Measurements from ENCODE around the gene R3HDM4. TPM values are rescaled to one million over a fixed set of nuclear protein-coding genes. Genes with fewer than 3 reads are reported as not detected.
A peak's percentile ranks its signal among the peaks of the same experiment; 100 is the strongest.

Gene R3HDM4
- total RNA-seq, 1 experiment from 2014 or later = 57.7 TPM

- intact Hi-C loops (cut with micrococcal nuclease; ENCODE audit: unreplicated experiment) = no loop called here
- no peaks in the 10 kb centered on the region for H3K27me3 ChIP-seq (replicated peaks; ENCODE audit: control insufficient read depth, insufficient read depth, low read length)
- H3K9me3 ChIP-seq = no peaks in the 10 kb centered on the region
- Mint-ChIP-seq H3K4me1 (ENCODE audit: low read depth, unreplicated experiment) (no peaks in the 10 kb centered on the region), H3K27me3 (ENCODE audit: insufficient read depth, unreplicated experiment) (no peaks in the 10 kb centered on the region), H3K27ac (ENCODE audit: unreplicated experiment) (no peak overlapping the region), H3K36me3 (ENCODE audit: insufficient read depth, unreplicated experiment) (peaks cover 65% of the 10 kb centered on the region), H3K4me3 (ENCODE audit: unreplicated experiment) (no peak overlapping the region), H3K9me3 (ENCODE audit: unreplicated experiment) (no peaks in the 10 kb centered on the region)
- no peak for DNase-seq
- peaks cover 3% of the 10 kb centered on the region for H3K36me3 ChIP-seq (ENCODE audit: control insufficient read depth, insufficient read depth, low read length)
- ChIA-PET CTCF (interaction anchor here (0.6 kb wide), 1 partner anchor 113 kb away, joined by 3 read pairs; no protein-coding TSS in a partner anchor), POLR2A (no interaction called here)
- no TSS peak for BruUV-seq (replicated peaks)
- H3K4me3 ChIP-seq (ENCODE audit: low read depth, low read length) = no peak overlapping the region
- H3K4me1 ChIP-seq = no peaks in the 10 kb centered on the region; the same call in 1 of the 2 replicates
- TF ChIP-seq CTCF (IDR thresholded peaks at IDR 0.05; ENCODE audit: insufficient read depth in 1 of 2, low read depth in 1 of 2, low read length in 1 of 2, severe bottlenecking in 1 of 2, unreplicated experiment in 1 of 2) = no peak
Observed at GRCh38 chr19:873561-874041, 39.4 kb downstream of the R3HDM4 start.

- BruUV-seq (replicated peaks) = no TSS peak
- Histone ChIP-seq H3K9me3 (no peaks in the 10 kb centered on the region), H3K4me3 (ENCODE audit: low read depth, low read length) (no peak overlapping the region), H3K27me3 (replicated peaks; ENCODE audit: control insufficient read depth, insufficient read depth, low read length) (no peaks in the 10 kb centered on the region), H3K4me1 (no peaks in the 10 kb centered on the region; the same call in 1 of the 2 replicates), H3K36me3 (ENCODE audit: control insufficient read depth, insufficient read depth, low read length) (peaks cover 5% of the 10 kb centered on the region)
- DNase-seq = no peak
- POLR2A ChIA-PET = no interaction called here
- TF ChIP-seq CTCF (IDR thresholded peaks at IDR 0.05; ENCODE audit: insufficient read depth in 1 of 2, low read depth in 1 of 2, low read length in 1 of 2, severe bottlenecking in 1 of 2, unreplicated experiment in 1 of 2) = no peak
- intact Hi-C loops (cut with micrococcal nuclease; ENCODE audit: unreplicated experiment) = no loop called here
- Mint-ChIP-seq H3K36me3 (ENCODE audit: insufficient read depth, unreplicated experiment) (peaks cover 68% of the 10 kb centered on the region), H3K27me3 (ENCODE audit: insufficient read depth, unreplicated experiment) (no peaks in the 10 kb centered on the region), H3K4me1 (ENCODE audit: low read depth, unreplicated experiment) (no peaks in the 10 kb centered on the region), H3K27ac (ENCODE audit: unreplicated experiment) (no peak overlapping the region), H3K9me3 (ENCODE audit: unreplicated experiment) (no peaks in the 10 kb centered on the region), H3K4me3 (ENCODE audit: unreplicated experiment) (no peak overlapping the region)
- CTCF ChIA-PET = no interaction called here
Observed at GRCh38 chr19:873084-873483, 39.9 kb downstream of the R3HDM4 start.

GRCh38 chr19:872266-872951 lies 40.6 kb downstream of the R3HDM4 start:
- peak; percentile 38 to 68 for DNase-seq
- Histone ChIP-seq H3K27me3 (replicated peaks; ENCODE audit: control insufficient read depth, insufficient read depth, low read length) (no peaks in the 10 kb centered on the region), H3K9me3 (no peaks in the 10 kb centered on the region), H3K36me3 (ENCODE audit: control insufficient read depth, insufficient read depth, low read length) (peaks cover 8% of the 10 kb centered on the region), H3K4me1 (no peaks in the 10 kb centered on the region; the same call in 1 of the 2 replicates), H3K4me3 (ENCODE audit: low read depth, low read length) (no peak overlapping the region)
- H3K9me3 Mint-ChIP-seq (ENCODE audit: unreplicated experiment) = no peaks in the 10 kb centered on the region
- ChIA-PET CTCF (no interaction called here), POLR2A (no interaction called here)
- no peaks in the 10 kb centered on the region for H3K27me3 Mint-ChIP-seq (ENCODE audit: insufficient read depth, unreplicated experiment)
- H3K4me3 Mint-ChIP-seq (ENCODE audit: unreplicated experiment) = no peak overlapping the region
- H3K36me3 Mint-ChIP-seq (ENCODE audit: insufficient read depth, unreplicated experiment) = peaks cover 75% of the 10 kb centered on the region
- no peaks in the 10 kb centered on the region for H3K4me1 Mint-ChIP-seq (ENCODE audit: low read depth, unreplicated experiment)
- H3K27ac Mint-ChIP-seq (ENCODE audit: unreplicated experiment) = no peak overlapping the region
- BruUV-seq (replicated peaks) = no TSS peak
- no peak for TF ChIP-seq CTCF (IDR thresholded peaks at IDR 0.05; ENCODE audit: insufficient read depth in 1 of 2, low read depth in 1 of 2, low read length in 1 of 2, severe bottlenecking in 1 of 2, unreplicated experiment in 1 of 2)
- intact Hi-C loops (cut with micrococcal nuclease; ENCODE audit: unreplicated experiment) = no loop called here
